ENCODE measurements around the gene PPARA. TPM values are rescaled to one million over a fixed set of nuclear protein-coding genes. Genes with fewer than 3 reads are reported as not detected.

PPARA gene
- total and polyA plus RNA-seq, 2 experiments from 2014 or later, result 4.7 to 12.6 TPM

- no peak overlapping the region for H3K27ac ChIP-seq (ENCODE audit: low read depth)
- no peak for TF ChIP-seq EZH2 (IDR thresholded peaks at IDR 0.05; ENCODE audit: low read depth, unreplicated experiment)
- TF ChIP-seq ZNF462 (CRISPR knock-in tag; IDR thresholded peaks at IDR 0.05), result no peak
- TF ChIP-seq NANOG (IDR thresholded peaks at IDR 0.05; ENCODE audit: borderline replicate concordance), result no peak
- Mint-ChIP-seq H3K36me3 (ENCODE audit: low read depth) (peaks cover 2% of the 10 kb centered on the region; the same call in 2 of the 3 replicates), H3K27ac (no peak overlapping the region), H3K4me3 (no peak overlapping the region), H3K27me3 (ENCODE audit: insufficient read depth, low read depth, poor library complexity) (peaks cover 9% of the 10 kb centered on the region), H3K4me1 (no peaks in the 10 kb centered on the region; the same call in 2 of the 3 replicates), H3K9me3 (no peaks in the 10 kb centered on the region; the same call in 2 of the 3 replicates)
- H4K20me1 ChIP-seq (replicated peaks; ENCODE audit: insufficient read depth), result no peaks in the 10 kb centered on the region
- H3K36me3 ChIP-seq (ENCODE audit: insufficient read depth), result no peaks in the 10 kb centered on the region
- H3K4me3 ChIP-seq, result no peak overlapping the region
- H3K4me2 ChIP-seq, result no peak overlapping the region
- no peak for DNase-seq (ENCODE audit: low spot score)
- H2AFZ ChIP-seq, result no peak overlapping the region
- H3K27me3 ChIP-seq (ENCODE audit: insufficient read depth), result no peaks in the 10 kb centered on the region
- ATAC-seq, result no peak
- no peaks in the 10 kb centered on the region for H3K4me1 ChIP-seq (ENCODE audit: insufficient read depth)
- no peaks in the 10 kb centered on the region for H3K9me2 ChIP-seq (ENCODE audit: insufficient read depth)
- no peaks in the 10 kb centered on the region for H3K79me2 ChIP-seq (replicated peaks; ENCODE audit: insufficient read depth)
- H3F3A ChIP-seq (replicated peaks; ENCODE audit: low read depth), result no peaks in the 10 kb centered on the region
Observed at GRCh38 chr22:46242076-46242475, 91.8 kb downstream of the PPARA start.

DNA sequence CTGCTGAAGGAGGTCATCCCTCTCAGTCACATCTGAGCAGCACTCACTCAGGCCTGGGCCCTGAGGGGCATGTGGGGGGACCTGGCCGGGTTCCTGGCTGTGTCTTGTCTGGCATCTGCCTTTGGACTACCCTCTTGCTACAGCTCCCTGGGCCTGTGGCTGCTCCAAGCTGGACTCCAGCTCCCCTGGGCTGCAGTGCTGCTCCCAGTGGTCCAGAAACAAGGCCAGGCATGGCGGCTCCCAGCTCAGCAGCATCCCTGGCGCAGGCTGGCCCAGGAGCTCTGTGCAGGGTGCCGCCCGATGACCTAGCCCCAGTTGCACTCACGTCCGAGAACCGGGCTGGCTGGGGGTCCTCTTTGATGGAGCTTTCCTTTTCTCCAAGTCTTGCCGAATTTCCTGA is 94.4 kb downstream of the PPARA start:
- Mint-ChIP-seq H3K27ac (no peak overlapping the region), H3K36me3 (ENCODE audit: low read depth) (peaks cover 2% of the 10 kb centered on the region; the same call in 1 of the 3 replicates), H3K9me3 (no peaks in the 10 kb centered on the region; the same call in 2 of the 3 replicates), H3K4me1 (peaks cover 4% of the 10 kb centered on the region), H3K4me3 (no peak overlapping the region), H3K27me3 (ENCODE audit: insufficient read depth, low read depth, poor library complexity) (peaks cover 9% of the 10 kb centered on the region)
- no peaks in the 10 kb centered on the region for H3K9me2 ChIP-seq (ENCODE audit: insufficient read depth)
- H3K27ac ChIP-seq (ENCODE audit: low read depth), result no peak overlapping the region
- H2AFZ ChIP-seq, result no peak overlapping the region
- no peak overlapping the region for H3K4me3 ChIP-seq
- no peaks in the 10 kb centered on the region for H3K4me1 ChIP-seq (ENCODE audit: insufficient read depth)
- no peaks in the 10 kb centered on the region for H4K20me1 ChIP-seq (replicated peaks; ENCODE audit: insufficient read depth)
- H3K4me2 ChIP-seq, result no peak overlapping the region
- no peaks in the 10 kb centered on the region for H3K27me3 ChIP-seq (ENCODE audit: insufficient read depth)
- H3K79me2 ChIP-seq (replicated peaks; ENCODE audit: insufficient read depth), result no peaks in the 10 kb centered on the region
- H3K36me3 ChIP-seq (ENCODE audit: insufficient read depth), result no peaks in the 10 kb centered on the region
- DNase-seq (ENCODE audit: low spot score) (no peak), ATAC-seq (no peak)
- H3F3A ChIP-seq (replicated peaks; ENCODE audit: low read depth), result no peaks in the 10 kb centered on the region
- no peak for TF ChIP-seq STAT1 (IDR thresholded peaks at IDR 0.05; ENCODE audit: unreplicated experiment)
- no peak for TF ChIP-seq JUNB (IDR thresholded peaks at IDR 0.05; ENCODE audit: unreplicated experiment)
- no peak for TF ChIP-seq CTCF (conservative IDR thresholded peaks at IDR 0.05; ENCODE audit: low read depth in 2 of 2)
- TF ChIP-seq ZNF114 (CRISPR knock-in tag; IDR thresholded peaks at IDR 0.05), result no peak
- no peak for TF ChIP-seq POLR2AphosphoS5 (IDR thresholded peaks at IDR 0.05; ENCODE audit: low read depth)
- TF ChIP-seq EZH2 (IDR thresholded peaks at IDR 0.05; ENCODE audit: low read depth, unreplicated experiment), result no peak
- no peak for TF ChIP-seq ETS1 (IDR thresholded peaks at IDR 0.05)

Measured in GM23338 (cell line).